HL-60 (cell line): ENCODE results near the gene CNTNAP2.

Experiments
- CTCF ChIP-seq: IDR thresholded peaks from one replicate; pipeline ENCODE4 v1.5.1; 2011; ENCODE audit warnings: low read length, control low read depth, inconsistent platforms; ENCODE audit not compliant: insufficient read depth
- REST ChIP-seq: IDR thresholded peaks from 2 replicates; pipeline ENCODE4 v1.6.1; 2012; ENCODE audit warnings: low read depth; ENCODE audit not compliant: insufficient replicate concordance

- no peak for TF ChIP-seq CTCF
- TF ChIP-seq REST, result no peak
Measured at GRCh38 chr7:148347981-148348380, 2231.4 kb downstream of the CNTNAP2 start.
